Liver (tissue), 3 donors: ENCODE measurements around the gene RNF152.

Source experiments
- ATF3 ChIP-seq: IDR thresholded peaks from 2 replicates; pipeline ENCODE4 v1.6.1; 2016; ENCODE audit warnings: antibody characterized with exemption
- CTCF ChIP-seq: fragments of 150-350 bp; IDR thresholded peaks from 2 replicates; pipeline ENCODE4 v1.5.1; 2017; ENCODE audit warnings: improper control_type of control experiment, low read depth, low read length; ENCODE audit not compliant: missing input control
- GABPA ChIP-seq, 2 donors: IDR thresholded peaks in 1 of 2; conservative IDR thresholded peaks in 1 of 2; 2 replicates each; pipeline ENCODE4 v1.6.1; 2016; ENCODE audit warnings: antibody characterized with exemption in 2 of 2, mild to moderate bottlenecking in 1 of 2, moderate library complexity in 1 of 2
- MAX ChIP-seq: IDR thresholded peaks from 2 replicates; pipeline ENCODE4 v1.6.1; 2016; ENCODE audit warnings: antibody characterized with exemption
- NR2F2 ChIP-seq: IDR thresholded peaks from 2 replicates; pipeline ENCODE4 v1.6.1; 2016; ENCODE audit warnings: antibody characterized with exemption
- RAD21 ChIP-seq, 2 donors: IDR thresholded peaks; 2 replicates each; pipeline ENCODE4 v1.6.1; 2016; ENCODE audit warnings: antibody characterized with exemption in 2 of 2, mild to moderate bottlenecking in 2 of 2
- REST ChIP-seq: IDR thresholded peaks from 2 replicates; pipeline ENCODE4 v1.6.1; 2016; ENCODE audit warnings: antibody characterized with exemption, mild to moderate bottlenecking
- RXRA ChIP-seq, 2 donors: IDR thresholded peaks; 2 replicates each; pipeline ENCODE4 v1.6.1; 2017 to 2018; ENCODE audit warnings: antibody characterized with exemption in 2 of 2, mild to moderate bottlenecking in 1 of 2
- SP1 ChIP-seq: IDR thresholded peaks from 2 replicates; pipeline ENCODE4 v1.6.1; 2018; ENCODE audit warnings: antibody characterized with exemption, mild to moderate bottlenecking
- TAF1 ChIP-seq: conservative IDR thresholded peaks from 2 replicates; pipeline ENCODE4 v1.6.1; 2016; ENCODE audit warnings: antibody characterized with exemption, mild to moderate bottlenecking
- YY1 ChIP-seq: IDR thresholded peaks from 2 replicates; pipeline ENCODE4 v1.6.1; 2016; ENCODE audit warnings: antibody characterized with exemption, mild to moderate bottlenecking
- ZBTB33 ChIP-seq: IDR thresholded peaks from 2 replicates; pipeline ENCODE4 v1.6.1; 2016; ENCODE audit warnings: antibody characterized with exemption
- donor health status: healthy.
- donor health status: healthy.

GRCh38 chr18:61785588-61785987 is 107.2 kb downstream of the RNF152 start:
- TF ChIP-seq CTCF = no peak
- TF ChIP-seq TAF1 = no peak
- no peak for TF ChIP-seq ATF3
- no peak for TF ChIP-seq SP1
- no peak for TF ChIP-seq RAD21 (IDR thresholded peaks at IDR 0.05)
- no peak for TF ChIP-seq REST
- TF ChIP-seq MAX = no peak
- TF ChIP-seq GABPA (IDR thresholded peaks at IDR 0.05 in 1 of 2, conservative IDR thresholded peaks at IDR 0.05 in 1 of 2) = no peak
- no peak for TF ChIP-seq RXRA (IDR thresholded peaks at IDR 0.05)
- no peak for TF ChIP-seq NR2F2
- no peak for TF ChIP-seq ZBTB33
- no peak for TF ChIP-seq YY1
